Daoy (cell line): Measurements from ENCODE around the gene GUCY2F. TPM values are rescaled to one million over a fixed set of nuclear protein-coding genes. Genes with fewer than 3 reads are reported as not detected.

Experiments used
- DNase-seq: peaks from one replicate; pipeline ENCODE4 v3.0.0-alpha.2; 2015; ENCODE audit warnings: low read depth
- total RNA-seq: library from RNA; depleted of rRNA; stranded (reverse); fragments of >200 nt; shearing (Covaris generic); gene quantifications from 2 replicates; pipeline ENCODE4 v1.2.3, GENCODE V29; 2014; rRNA removed

GUCY2F gene
- total RNA-seq, 1 experiment from 2014 or later = 0.06 TPM

DNA sequence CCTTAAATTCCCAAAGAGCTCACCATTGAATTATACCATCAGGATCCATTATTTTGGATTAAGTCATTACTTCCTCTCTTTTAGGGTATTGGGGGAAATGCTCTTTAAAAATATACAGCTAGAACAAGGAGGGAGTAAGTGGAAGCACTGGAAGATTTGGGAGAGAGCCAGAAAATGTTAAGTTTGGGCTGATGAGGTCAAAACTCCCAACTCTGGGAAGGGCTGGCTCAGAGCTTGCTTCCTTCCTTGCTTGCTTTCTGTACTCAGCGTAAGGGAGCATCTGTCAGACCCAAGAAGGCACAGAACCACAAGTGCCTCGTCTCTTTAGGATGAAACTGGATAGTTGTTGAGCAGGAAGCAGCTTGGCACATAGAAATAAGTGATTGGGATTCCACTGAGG lies 138.2 kb downstream of the GUCY2F start:
- no peak for DNase-seq

GRCh38 chrX:109336141-109336540 lies 145.7 kb downstream of the GUCY2F start:
- no peak for DNase-seq

DNA sequence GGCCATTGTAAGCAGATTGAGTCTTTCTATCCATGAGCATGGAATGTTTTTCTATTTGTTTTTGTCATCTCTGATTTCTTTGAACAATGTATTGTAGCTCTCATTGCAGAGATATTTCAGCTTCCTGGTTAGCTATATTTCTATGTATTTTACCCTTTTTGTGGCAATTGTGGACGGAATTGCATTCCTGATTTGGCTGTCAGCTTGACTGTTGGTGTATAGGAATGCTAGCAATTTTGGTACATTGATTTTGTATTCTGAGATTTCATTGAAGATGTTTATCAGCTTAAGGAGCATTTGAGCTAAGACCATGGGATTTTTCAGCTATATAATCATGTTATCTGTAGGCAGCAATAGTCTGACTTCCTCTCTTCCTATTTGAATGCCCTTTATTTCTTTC lies 154.6 kb downstream of the GUCY2F start:
- no peak for DNase-seq

Other genes starting within 250 kb of the GUCY2F start
- 14.8 and 16.1 TPM in 2 replicates for gene NXT2, start 54.8 kb upstream of the GUCY2F start, total RNA-seq
- not detected in 2 replicates for gene KCNE5, start 143.1 kb upstream of the GUCY2F start, total RNA-seq